A673 (cell line): ENCODE results near the gene C19orf53.

ENCODE experiments used
- CTCF ChIP-seq: fragments of 300-800, 200-600 bp; sonication (generic); conservative IDR thresholded peaks from 2 replicates; pipeline ENCODE4 v1.5.1; 2017; ENCODE audit warnings: low read depth, mild to moderate bottlenecking, antibody characterized with exemption, low read length, moderate library complexity, mixed read lengths
- EZH2 ChIP-seq: fragments of 200-600 bp; sonication (generic); IDR thresholded peaks from 2 replicates; pipeline ENCODE4 v1.6.1; 2017; ENCODE audit warnings: borderline replicate concordance, low read depth, mild to moderate bottlenecking, mixed read lengths, antibody characterized with exemption, low read length; ENCODE audit not compliant: poor library complexity, severe bottlenecking

GRCh38 chr19:13827656-13828055 lies 53.4 kb downstream of the C19orf53 start:
- TF ChIP-seq CTCF (no peak), EZH2 (no peak)
